Measurements from ENCODE around the gene PPEF2.

DNA sequence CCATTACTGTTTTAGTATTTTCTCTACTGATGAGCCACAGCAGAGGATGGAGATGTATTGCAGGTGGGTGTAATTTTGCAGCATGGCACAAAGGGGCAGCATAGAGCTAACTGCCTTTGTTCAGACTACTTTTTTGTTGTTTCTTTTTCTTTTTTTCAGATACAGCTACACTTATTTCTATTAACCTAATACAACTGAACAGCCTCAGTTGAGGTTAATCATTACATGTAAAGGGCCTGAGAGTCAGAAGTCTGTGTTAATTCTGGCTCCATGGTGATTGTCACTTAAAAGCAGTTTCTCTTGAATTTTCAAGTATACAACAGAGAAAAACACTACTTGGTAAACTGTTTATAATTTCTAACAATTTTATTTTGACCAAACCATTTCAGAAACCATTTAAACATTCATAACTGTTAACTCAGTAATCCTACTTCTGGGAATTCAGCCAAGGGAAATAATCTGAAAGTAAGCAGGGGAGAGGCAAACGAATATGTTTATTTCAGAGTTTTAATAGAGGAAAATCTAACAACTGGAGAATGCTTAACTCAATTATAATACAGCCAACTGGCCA lies 13.9 kb upstream of the PPEF2 start:
- TF ChIP-seq, protein P1, sequence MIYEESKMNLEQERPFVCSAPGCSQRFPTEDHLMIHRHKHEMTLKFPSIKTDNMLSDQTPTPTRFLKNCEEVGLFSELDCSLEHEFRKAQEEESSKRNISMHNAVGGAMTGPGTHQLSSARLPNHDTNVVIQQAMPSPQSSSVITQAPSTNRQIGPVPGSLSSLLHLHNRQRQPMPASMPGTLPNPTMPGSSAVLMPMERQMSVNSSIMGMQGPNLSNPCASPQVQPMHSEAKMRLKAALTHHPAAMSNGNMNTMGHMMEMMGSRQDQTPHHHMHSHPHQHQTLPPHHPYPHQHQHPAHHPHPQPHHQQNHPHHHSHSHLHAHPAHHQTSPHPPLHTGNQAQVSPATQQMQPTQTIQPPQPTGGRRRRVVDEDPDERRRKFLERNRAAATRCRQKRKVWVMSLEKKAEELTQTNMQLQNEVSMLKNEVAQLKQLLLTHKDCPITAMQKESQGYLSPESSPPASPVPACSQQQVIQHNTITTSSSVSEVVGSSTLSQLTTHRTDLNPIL (CRISPR knock-in tag; IDR thresholded peaks at IDR 0.05; ENCODE audit: low read depth) = no peak
- TF ChIP-seq, protein P2, sequence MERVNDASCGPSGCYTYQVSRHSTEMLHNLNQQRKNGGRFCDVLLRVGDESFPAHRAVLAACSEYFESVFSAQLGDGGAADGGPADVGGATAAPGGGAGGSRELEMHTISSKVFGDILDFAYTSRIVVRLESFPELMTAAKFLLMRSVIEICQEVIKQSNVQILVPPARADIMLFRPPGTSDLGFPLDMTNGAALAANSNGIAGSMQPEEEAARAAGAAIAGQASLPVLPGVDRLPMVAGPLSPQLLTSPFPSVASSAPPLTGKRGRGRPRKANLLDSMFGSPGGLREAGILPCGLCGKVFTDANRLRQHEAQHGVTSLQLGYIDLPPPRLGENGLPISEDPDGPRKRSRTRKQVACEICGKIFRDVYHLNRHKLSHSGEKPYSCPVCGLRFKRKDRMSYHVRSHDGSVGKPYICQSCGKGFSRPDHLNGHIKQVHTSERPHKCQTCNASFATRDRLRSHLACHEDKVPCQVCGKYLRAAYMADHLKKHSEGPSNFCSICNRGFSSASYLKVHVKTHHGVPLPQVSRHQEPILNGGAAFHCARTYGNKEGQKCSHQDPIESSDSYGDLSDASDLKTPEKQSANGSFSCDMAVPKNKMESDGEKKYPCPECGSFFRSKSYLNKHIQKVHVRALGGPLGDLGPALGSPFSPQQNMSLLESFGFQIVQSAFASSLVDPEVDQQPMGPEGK (CRISPR knock-in tag; IDR thresholded peaks at IDR 0.05; ENCODE audit: borderline replicate concordance) = no peak
- TF ChIP-seq GLIS3 (CRISPR knock-in tag; IDR thresholded peaks at IDR 0.05) (no peak), ZC3H10 (CRISPR knock-in tag; IDR thresholded peaks at IDR 0.05) (no peak), ARNTL (CRISPR knock-in tag; IDR thresholded peaks at IDR 0.05; ENCODE audit: borderline replicate concordance, low read depth) (no peak), RARB (CRISPR knock-in tag; IDR thresholded peaks at IDR 0.05) (no peak), TOX (CRISPR knock-in tag; IDR thresholded peaks at IDR 0.05; ENCODE audit: borderline replicate concordance) (no peak), ZNF8 (CRISPR knock-in tag; IDR thresholded peaks at IDR 0.05) (no peak), TCF4 (CRISPR knock-in tag; IDR thresholded peaks at IDR 0.05; ENCODE audit: borderline replicate concordance) (no peak), BACH2 (CRISPR knock-in tag; IDR thresholded peaks at IDR 0.05; ENCODE audit: borderline replicate concordance) (no peak)

Data from SK-N-SH treated with all-trans-retinoic acid at 6 μM for 48 hours (cell line).